Measurements from ENCODE around the gene HES5. TPM values are rescaled to one million over a fixed set of nuclear protein-coding genes. Genes with fewer than 3 reads are reported as not detected.
A peak's percentile ranks its signal among the peaks of the same experiment; 100 is the strongest.

Gene HES5
- total RNA-seq, 2 donors from 2014 or later: not detected

DNA sequence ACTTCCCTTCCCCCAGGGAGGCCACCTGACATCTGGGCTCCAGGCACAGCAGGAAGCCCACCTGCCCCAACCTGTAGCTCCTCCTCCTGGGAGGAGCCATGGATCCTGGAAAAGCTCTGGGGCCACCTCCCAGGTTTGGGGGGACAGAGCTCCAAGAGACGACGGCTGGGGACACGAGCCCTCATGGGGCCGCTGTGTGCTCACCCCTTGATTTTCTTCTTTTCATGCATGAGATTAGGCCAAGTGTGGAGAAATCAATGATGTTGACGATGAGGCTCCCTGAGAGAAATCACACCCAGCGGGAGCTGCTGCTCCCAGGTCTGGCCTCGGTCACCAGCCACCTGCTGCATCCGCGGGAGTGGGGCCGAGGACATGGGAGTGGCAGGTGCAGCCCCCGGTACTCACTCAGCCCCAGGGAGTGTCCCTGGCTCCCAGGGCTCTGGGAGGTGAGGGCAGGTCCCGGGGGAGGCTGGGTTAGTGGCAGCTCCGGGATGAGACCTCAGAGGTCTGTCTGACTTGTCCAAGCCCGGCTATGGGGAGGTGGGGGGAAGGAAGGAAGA lies 34.8 kb upstream of the HES5 start:
- Mint-ChIP-seq H3K27me3 (no peaks in the 10 kb centered on the region), H3K9me3 (no peaks in the 10 kb centered on the region), H3K4me1 (peaks cover 6% of the 10 kb centered on the region), H3K36me3 (ENCODE audit: low read depth) (peaks cover 35% of the 10 kb centered on the region), H3K4me3 (no peak overlapping the region), H3K27ac (peak overlapping the region; percentile 46)
- no peak for ATAC-seq (replicated peaks)

DNA sequence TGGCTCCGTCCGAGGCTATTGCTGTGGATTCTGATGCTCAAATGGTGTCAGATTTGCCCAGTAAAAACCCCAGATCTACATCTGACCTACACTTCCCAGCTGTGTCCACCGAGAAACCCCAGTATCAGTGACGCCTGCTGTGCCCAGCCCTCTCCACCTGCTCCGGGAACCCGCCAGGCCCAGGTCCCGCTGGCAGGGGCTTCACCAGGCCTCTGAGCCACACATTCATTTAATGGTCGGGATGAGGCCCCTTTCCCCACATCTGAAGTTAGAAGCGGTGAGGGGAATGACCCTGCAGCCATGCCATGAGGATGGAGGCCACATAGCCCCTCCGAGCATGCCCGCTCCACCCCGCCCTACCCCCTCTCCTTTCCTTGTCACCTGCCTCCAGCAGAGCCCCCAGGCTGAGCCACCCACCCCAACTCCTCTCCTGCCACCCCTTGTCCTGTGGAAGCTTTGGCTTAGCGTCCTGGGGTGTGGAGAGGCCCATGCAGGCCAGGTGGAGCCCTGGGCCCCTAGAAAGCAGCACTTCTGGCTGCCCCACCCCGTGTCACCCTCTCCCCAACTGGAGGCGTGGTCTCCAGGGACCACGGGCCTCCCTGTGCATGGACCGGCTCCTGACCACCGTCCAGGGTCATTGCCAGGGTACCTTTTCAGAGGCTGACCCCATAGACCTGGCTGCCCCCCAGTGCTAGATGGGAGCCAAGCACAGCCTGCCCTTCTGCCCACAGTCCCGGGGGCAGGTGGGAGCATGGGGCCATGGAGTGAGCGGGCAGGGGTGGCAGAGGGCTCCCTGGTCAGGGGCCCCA lies 34.1 kb upstream of the HES5 start:
- Mint-ChIP-seq H3K4me3 (no peak overlapping the region), H3K9me3 (no peaks in the 10 kb centered on the region), H3K4me1 (peaks cover 6% of the 10 kb centered on the region), H3K27ac (peak overlapping the region; percentile 46), H3K27me3 (no peaks in the 10 kb centered on the region), H3K36me3 (ENCODE audit: low read depth) (peaks cover 41% of the 10 kb centered on the region)
- no peak for ATAC-seq (replicated peaks)

DNA sequence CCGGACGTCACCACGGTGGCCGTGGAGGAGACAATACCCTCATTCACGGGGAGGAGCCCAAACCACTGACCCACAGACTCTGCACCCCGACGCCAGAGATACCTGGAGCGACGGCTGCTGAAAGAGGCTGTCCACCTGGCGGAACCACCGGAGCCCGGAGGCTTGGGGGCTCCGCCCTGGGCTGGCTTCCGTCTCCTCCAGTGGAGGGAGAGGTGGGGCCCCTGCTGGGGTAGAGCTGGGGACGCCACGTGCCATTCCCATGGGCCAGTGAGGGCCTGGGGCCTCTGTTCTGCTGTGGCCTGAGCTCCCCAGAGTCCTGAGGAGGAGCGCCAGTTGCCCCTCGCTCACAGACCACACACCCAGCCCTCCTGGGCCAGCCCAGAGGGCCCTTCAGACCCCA lies 33.1 kb upstream of the HES5 start:
- ATAC-seq (replicated peaks): no peak
- H3K27ac Mint-ChIP-seq: no peak overlapping the region
- H3K4me1 Mint-ChIP-seq: peaks cover 6% of the 10 kb centered on the region
- no peaks in the 10 kb centered on the region for H3K9me3 Mint-ChIP-seq
- H3K36me3 Mint-ChIP-seq (ENCODE audit: low read depth): peaks cover 50% of the 10 kb centered on the region
- H3K27me3 Mint-ChIP-seq: no peaks in the 10 kb centered on the region
- no peak overlapping the region for H3K4me3 Mint-ChIP-seq

DNA sequence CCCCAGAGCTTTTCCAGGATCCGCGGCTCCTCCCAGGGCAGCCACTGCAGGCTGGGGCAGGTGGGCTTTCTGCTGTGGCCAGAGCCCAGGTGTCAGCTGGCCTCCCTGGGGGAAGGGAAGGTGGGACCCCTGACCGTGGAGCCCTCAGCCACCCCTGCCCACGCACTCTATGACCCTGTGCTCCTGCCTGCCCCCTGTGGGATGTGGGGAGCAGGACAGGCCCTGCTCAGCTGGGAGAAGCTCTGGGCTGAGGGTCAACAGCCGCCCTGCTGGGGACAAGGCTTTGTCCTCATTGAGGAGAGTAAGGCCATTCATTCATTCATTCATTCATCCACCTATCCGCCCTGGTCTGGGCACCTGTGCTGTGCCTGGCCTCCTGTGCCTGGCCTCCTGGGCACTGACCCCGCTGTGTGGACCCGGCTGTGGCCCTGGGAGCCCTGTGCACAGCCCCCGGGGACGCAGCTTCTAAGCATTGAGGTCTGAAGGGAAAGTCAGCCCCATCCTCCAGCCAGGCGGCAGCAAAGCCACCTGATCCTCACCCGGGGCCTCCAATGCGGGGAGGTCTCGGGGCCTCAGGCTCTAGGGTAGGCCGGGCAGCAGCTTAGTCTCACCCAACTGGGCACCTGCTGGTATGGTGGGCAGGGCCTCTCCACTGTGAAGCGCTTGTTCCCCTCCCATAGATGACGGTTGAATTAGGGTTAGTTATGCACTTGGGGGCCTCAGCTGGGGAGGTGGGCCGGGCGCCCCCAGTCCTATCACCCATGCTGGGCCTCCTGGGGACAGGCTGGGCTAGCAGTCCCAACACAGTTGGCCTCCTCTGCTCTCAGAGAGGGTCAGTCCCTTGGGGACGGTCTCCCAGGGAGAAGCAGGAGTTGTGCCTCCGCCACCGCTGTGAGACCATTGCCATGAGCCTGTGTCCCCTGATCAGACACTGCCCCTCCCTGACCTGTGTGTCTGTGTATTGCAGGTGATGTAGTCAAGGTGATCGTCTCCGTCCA lies 32.1 kb upstream of the HES5 start:
- Mint-ChIP-seq H3K9me3 (no peaks in the 10 kb centered on the region), H3K27ac (no peak overlapping the region), H3K4me1 (peaks cover 6% of the 10 kb centered on the region), H3K4me3 (no peak overlapping the region), H3K27me3 (no peaks in the 10 kb centered on the region), H3K36me3 (ENCODE audit: low read depth) (peaks cover 56% of the 10 kb centered on the region)
- ATAC-seq (replicated peaks): peak; percentile 48

DNA sequence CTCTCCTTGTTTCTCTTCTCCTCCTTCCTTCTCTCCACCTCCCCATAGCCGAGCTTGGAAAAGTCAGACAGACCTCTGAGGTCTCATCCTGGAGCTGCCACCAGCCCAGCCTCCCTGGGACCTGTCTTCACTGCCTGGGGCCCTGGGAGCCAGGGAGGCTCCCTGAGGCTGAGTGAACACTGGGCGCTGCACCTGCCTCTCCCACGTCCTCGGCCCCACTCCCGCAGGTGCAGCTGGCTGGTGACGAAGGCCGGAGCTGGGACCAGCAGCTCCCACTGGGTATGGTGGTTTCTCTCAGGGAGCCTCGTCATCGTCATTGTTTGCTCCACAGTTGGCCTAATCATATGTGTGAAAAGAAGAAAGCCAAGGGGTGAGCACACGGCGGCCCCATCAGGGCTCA lies 31.4 kb upstream of the HES5 start:
- Mint-ChIP-seq H3K9me3 (no peaks in the 10 kb centered on the region), H3K27me3 (no peaks in the 10 kb centered on the region), H3K4me3 (peak overlapping the region; percentile 31), H3K27ac (peak overlapping the region; percentile 58), H3K4me1 (peaks cover 6% of the 10 kb centered on the region), H3K36me3 (ENCODE audit: low read depth) (peaks cover 63% of the 10 kb centered on the region)
- ATAC-seq (replicated peaks): no peak

DNA sequence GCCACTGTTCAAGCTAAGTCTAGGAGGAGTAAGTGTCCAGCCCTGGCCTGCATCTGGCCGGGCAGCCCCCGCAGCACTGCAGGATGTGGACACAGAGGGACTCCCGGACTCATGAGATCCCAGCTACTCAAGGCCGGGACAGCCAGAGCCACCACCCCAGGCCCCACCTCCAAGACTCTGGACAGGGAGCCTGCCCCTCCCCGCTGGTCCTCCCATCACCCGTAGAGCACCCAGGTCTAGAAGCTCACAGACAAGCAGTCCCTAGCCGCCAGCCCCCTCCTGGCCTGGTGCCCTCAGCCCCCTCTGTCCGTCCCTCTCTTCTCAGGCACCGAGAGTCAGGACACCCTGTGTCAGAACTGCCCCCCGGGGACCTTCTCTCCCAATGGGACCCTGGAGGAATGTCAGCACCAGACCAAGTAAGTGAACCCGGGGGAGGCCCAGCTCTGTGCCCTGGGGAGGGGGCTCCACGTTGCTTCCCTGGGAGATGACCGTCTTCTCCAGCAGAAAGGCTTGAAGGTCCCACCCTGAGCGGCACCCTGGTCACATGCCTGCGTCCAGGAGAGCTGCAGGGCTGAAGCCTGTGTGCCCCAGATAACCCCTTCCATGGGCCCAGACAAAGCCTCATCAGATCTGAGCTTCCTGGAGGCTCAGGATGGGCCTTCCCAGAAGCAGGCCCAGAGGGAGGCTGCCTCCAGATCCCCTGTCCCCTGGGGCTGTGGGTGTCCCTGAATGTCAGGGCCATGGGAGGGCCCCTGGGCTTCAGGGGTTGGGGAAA lies 30.4 kb upstream of the HES5 start:
- no peaks in the 10 kb centered on the region for H3K27me3 Mint-ChIP-seq
- H3K27ac Mint-ChIP-seq: no peak overlapping the region
- no peak for ATAC-seq (replicated peaks)
- H3K36me3 Mint-ChIP-seq (ENCODE audit: low read depth): peaks cover 73% of the 10 kb centered on the region
- H3K4me3 Mint-ChIP-seq: no peak overlapping the region
- no peaks in the 10 kb centered on the region for H3K9me3 Mint-ChIP-seq
- H3K4me1 Mint-ChIP-seq: peaks cover 6% of the 10 kb centered on the region

DNA sequence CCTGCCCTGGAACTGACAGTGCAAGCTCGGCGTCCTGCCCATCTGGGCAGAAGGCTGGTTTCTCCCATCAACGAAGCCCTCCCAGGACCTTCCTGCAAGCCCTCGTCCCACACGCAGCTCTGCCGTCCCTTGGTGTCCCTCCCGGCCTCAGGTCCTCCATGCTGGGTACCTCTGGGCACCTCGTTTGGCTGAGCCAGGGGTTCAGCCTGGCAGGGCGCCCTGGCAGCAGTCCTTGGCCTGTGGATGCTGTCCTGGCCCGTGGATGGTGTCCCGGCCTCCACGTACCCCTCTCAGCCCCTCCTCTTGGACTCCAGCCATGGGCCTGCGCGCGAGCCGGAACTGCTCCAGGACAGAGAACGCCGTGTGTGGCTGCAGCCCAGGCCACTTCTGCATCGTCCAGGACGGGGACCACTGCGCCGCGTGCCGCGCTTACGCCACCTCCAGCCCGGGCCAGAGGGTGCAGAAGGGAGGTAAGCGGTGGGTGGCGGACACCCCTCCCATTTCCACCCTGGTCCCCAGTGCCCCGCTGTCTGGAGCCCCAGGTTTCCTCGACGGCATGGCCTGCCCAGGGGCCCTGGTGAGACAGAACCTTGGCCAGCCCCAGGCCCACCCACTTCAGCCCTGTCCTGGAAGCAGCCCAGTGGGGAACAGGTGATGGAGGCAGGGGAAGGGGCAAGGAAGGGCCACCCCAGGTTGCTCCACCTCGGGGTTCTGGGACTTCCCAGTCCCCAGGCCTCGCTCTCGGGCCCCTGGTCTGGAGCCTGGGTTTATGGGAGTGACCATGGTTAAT lies 29.6 kb upstream of the HES5 start:
- H3K4me3 Mint-ChIP-seq: peak overlapping the region; percentile 3
- H3K9me3 Mint-ChIP-seq: no peaks in the 10 kb centered on the region
- H3K4me1 Mint-ChIP-seq: peaks cover 7% of the 10 kb centered on the region
- H3K27me3 Mint-ChIP-seq: no peaks in the 10 kb centered on the region
- H3K27ac Mint-ChIP-seq: no peak overlapping the region
- peaks cover 80% of the 10 kb centered on the region for H3K36me3 Mint-ChIP-seq (ENCODE audit: low read depth)
- ATAC-seq (replicated peaks): no peak

DNA sequence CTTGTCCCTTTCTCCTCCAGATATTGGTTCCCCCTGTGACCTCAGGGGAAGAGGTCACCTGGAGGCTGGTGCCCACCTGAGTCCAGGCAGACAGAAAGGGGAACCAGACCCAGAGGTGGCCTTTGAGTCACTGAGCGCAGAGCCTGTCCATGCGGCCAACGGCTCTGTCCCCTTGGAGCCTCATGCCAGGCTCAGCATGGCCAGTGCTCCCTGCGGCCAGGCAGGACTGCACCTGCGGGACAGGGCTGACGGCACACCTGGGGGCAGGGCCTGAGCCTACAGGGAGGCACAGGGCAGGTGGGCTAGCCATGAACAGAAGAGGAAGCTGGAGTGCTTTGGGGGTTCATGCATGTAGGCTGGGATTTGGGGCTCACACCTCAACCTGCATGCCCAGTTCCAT lies 28.8 kb upstream of the HES5 start:
- Mint-ChIP-seq H3K4me1 (peaks cover 10% of the 10 kb centered on the region), H3K4me3 (peak overlapping the region; percentile 96), H3K27ac (peak overlapping the region; percentile 71), H3K27me3 (no peaks in the 10 kb centered on the region), H3K36me3 (ENCODE audit: low read depth) (peaks cover 83% of the 10 kb centered on the region), H3K9me3 (no peaks in the 10 kb centered on the region)
- ATAC-seq (replicated peaks): no peak

DNA sequence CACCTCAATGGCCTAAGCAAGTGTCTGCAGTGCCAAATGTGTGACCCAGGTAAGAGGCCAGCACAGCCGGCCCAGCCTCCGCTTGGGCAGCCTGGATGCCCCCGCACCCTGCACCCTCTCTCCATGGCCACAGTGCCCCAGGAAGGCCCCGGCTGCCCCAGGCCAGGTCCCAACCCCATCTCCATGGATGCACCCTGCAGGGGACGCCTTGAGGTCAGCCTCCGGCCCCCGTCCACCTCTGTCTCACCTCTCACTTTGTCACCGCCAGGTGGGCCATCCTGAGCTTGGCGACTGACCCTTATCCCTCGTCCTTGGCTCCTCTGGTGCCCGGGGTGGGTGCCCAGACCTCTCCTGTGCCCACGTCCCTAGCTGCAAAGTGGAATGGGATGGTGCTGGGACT lies 28.4 kb upstream of the HES5 start:
- H3K36me3 Mint-ChIP-seq (ENCODE audit: low read depth): peaks cover 78% of the 10 kb centered on the region
- H3K27ac Mint-ChIP-seq: peak overlapping the region; percentile 71

DNA sequence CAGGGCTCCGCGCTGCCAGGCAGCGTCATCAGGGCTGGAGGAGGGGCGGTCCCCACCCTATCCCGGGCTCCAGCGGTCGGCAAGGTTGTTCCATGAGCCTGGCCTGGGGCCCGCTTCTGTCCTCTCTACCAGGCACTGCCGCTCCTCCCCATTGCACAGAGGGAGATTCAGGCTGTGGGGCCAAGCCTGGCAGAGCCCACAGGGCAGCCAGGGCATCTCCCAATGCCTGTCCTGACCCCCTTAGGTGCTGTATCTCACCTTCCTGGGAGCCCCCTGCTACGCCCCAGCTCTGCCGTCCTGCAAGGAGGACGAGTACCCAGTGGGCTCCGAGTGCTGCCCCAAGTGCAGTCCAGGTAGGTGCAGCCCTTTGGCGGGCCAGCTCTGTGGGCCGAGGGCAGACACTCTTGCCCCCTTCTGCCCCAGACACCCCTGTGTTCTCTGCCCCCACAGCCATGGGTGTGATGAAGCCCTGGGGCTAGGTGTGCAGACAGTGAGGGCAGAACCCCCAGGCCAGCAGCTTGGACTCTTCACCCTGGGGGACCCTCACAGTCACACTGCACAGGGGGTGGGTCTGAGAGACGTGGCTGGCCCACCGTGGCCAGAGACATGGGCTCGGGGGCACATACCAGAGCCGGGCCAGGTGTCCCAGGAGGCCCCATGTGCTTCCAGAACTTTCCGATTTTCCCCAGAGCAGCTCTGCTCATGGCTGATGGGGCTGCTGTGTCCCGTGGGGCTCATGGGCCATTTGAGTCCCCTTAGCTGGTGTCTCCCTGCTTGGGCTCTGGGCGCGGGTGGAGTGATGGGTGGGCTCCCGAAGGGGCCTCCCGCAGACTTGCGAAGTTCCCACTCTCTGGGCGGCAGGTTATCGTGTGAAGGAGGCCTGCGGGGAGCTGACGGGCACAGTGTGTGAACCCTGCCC lies 27.7 kb upstream of the HES5 start:
- H3K9me3 Mint-ChIP-seq: no peaks in the 10 kb centered on the region
- H3K4me1 Mint-ChIP-seq: peaks cover 10% of the 10 kb centered on the region
- peaks cover 72% of the 10 kb centered on the region for H3K36me3 Mint-ChIP-seq (ENCODE audit: low read depth)
- no peaks in the 10 kb centered on the region for H3K27me3 Mint-ChIP-seq
- H3K4me3 Mint-ChIP-seq: peak overlapping the region; percentile 96
- H3K27ac Mint-ChIP-seq: peak overlapping the region; percentile 94
- ATAC-seq (replicated peaks): no peak

More for the DNA sequence above, 28.4 kb upstream of the HES5 start:
- Mint-ChIP-seq H3K4me3 (peak overlapping the region; percentile 96), H3K9me3 (no peaks in the 10 kb centered on the region), H3K4me1 (peaks cover 10% of the 10 kb centered on the region), H3K27me3 (no peaks in the 10 kb centered on the region)
- ATAC-seq (replicated peaks): no peak

DNA sequence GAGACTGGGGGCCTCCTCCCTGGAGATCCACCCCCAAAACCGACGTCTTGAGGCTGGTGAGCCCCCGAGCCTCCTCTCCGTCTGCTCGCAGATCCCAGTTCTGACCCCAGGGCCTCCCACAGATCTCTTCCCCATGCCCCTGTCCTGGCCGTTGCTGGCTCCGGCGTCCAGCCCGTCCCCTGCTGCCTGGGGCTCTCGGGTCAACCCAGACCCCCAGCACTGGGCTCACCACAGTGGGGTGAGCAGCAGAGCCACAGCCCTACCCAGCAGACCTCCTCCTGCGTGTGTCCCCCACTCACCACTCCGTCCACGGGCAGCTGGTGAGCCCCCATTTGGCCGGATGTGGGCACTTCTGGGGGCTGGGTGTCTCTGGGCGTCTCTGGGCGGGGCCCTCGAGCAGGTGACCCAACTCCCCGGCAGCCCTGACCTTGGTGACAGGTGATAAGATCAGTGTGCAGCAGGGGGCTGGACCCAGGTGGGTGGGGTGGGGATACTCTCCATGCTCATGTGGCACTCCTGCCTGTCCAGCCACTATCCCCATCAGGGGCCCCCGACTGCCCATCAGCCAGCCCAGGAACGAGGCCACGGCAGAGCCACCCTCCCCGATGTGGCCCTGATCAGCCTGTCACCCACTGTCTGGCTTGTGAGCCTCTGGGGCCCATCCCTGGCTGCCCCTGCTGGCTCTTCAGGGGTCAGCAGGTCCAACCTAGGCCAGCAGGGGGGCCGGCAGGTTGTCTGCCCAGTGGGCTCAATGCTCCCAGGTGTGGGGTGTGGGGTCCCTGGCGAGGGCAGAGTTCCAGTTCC lies 26.8 kb upstream of the HES5 start:
- Mint-ChIP-seq H3K27me3 (no peaks in the 10 kb centered on the region), H3K9me3 (no peaks in the 10 kb centered on the region), H3K4me1 (peaks cover 10% of the 10 kb centered on the region), H3K4me3 (peak overlapping the region; percentile 96), H3K36me3 (ENCODE audit: low read depth) (peaks cover 67% of the 10 kb centered on the region), H3K27ac (peak overlapping the region; percentile 94)
- ATAC-seq (replicated peaks): peak; percentile 19

DNA sequence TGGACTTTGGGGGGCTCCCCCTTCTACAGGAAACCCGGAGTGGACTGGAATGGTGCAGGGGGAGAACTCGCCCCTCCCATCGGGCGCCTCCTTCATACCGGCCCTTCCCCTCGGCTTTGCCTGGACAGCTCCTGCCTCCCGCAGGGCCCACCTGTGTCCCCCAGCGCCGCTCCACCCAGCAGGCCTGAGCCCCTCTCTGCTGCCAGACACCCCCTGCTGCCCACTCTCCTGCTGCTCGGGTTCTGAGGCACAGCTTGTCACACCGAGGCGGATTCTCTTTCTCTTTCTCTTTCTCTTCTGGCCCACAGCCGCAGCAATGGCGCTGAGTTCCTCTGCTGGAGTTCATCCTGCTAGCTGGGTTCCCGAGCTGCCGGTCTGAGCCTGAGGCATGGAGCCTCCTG lies 26.2 kb upstream of the HES5 start, which contains the start of gene TNFRSF14:
TSS of gene TNFRSF14 (plus strand) at position 95 of the 401 bp plus-strand sequence. CDS start at position 389, 294 bp downstream.
- peaks cover 7% of the 10 kb centered on the region for H3K4me1 Mint-ChIP-seq

More for the DNA sequence above, 26.2 kb upstream of the HES5 start, which contains the start of gene TNFRSF14:
- H3K36me3 Mint-ChIP-seq (ENCODE audit: low read depth): peaks cover 63% of the 10 kb centered on the region
- peak; percentile 57 for ATAC-seq (replicated peaks)
- peak within 1 kb of the TSS; percentile 96 for H3K4me3 Mint-ChIP-seq
- H3K27me3 Mint-ChIP-seq: no peaks in the 10 kb centered on the region
- no peaks in the 10 kb centered on the region for H3K9me3 Mint-ChIP-seq
- H3K27ac Mint-ChIP-seq: peak within 1 kb of the TSS; percentile 94

Measured in activated T-helper 17 cell treated with anti-CD3 and anti-CD28 coated beads, Interleukin-2, amount 50 U/mL, for 72 hours (primary cell).